K562 (cell line): ENCODE results near the gene CABP5. TPM values are rescaled to one million over a fixed set of nuclear protein-coding genes. Genes with fewer than 3 reads are reported as not detected.

ENCODE experiments used
- ATAC-seq: fragments of 200-7000 bp; cut with Tn5 transposase; 3 replicates; pipeline ENCODE4 v1.9.1; 2020; ENCODE audit warnings: moderate library complexity
- BruUV-seq: library from RNA; stranded (reverse); fragments of 400-500 nt; replicated peaks from 2 replicates; lab custom pipeline; 2021; lab: Mats Ljungman, UMichigan
- CTCF ChIA-PET: fragments of 300-600 bp; formaldehyde crosslinking; extraction: SDS; loops from one replicate; lab custom pipeline; 2021; ENCODE audit warnings: low intra/inter-chr PET ratio; lab: Yijun Ruan, JAX
- POLR2A ChIA-PET: fragments of 300-600, 350-650 bp; sonication (Branson Sonifier 250); formaldehyde crosslinking; extraction: SDS; loops from one replicate; lab custom pipeline; 2021; ENCODE audit warnings: antibody characterized with exemption, inconsistent platforms; lab: Yijun Ruan, JAX
- DNase-seq, 4 experiments: peaks; one replicate each; pipeline versions ENCODE4 v3.0.0 to v3.0.0-alpha.2; 2011 to 2018; ENCODE audit warnings: low spot score in 3 of 4, mixed read lengths in 3 of 4; ENCODE audit errors: extremely low read depth in 1 of 4
- FAIRE-seq: peaks from 2 replicates; lab custom pipeline; 2011; peaks lifted over from hg19 to GRCh38; lab: Jason Lieb, UNC
- H2AFZ ChIP-seq: 2 replicates; pipeline ENCODE4 v1.6.0; 2011; ENCODE audit warnings: low read depth, low read length, control low read depth, inconsistent platforms
- H3K27ac ChIP-seq: fragments of 200-600 bp; 3 replicates; pipeline ENCODE4 v1.8.0; 2011; ENCODE audit warnings: low read depth, mild to moderate bottlenecking, control low read depth, inconsistent platforms, low read length, moderate library complexity, mixed read lengths; ENCODE audit errors: extremely low read depth
- H3K27me3 ChIP-seq, 2 experiments: fragments of 300-600 bp in 1 of 2; 2 replicates in 1 of 2; 3 replicates in 1 of 2; pipeline versions ENCODE4 v1.6.0 to v1.8.0; 2011; ENCODE audit warnings: inconsistent platforms in 2 of 2, low read length in 2 of 2, mild to moderate bottlenecking in 1 of 2, mixed read lengths in 1 of 2, moderate library complexity in 1 of 2; ENCODE audit not compliant: control insufficient read depth in 2 of 2, insufficient read depth in 2 of 2
- H3K36me3 ChIP-seq: fragments of 300-600 bp; 3 replicates; pipeline ENCODE4 v1.8.0; 2011; ENCODE audit warnings: mild to moderate bottlenecking, low read length, inconsistent platforms; ENCODE audit not compliant: control insufficient read depth, insufficient read depth
- H3K4me1 ChIP-seq, 2 experiments: fragments of 200-600 bp in 1 of 2; replicated peaks in 1 of 2; 2 replicates in 1 of 2; 3 replicates in 1 of 2; pipeline versions ENCODE4 v1.5.1 to v1.8.0; 2011; ENCODE audit warnings: inconsistent platforms in 2 of 2, low read length in 2 of 2, mild to moderate bottlenecking in 1 of 2, mixed read lengths in 1 of 2, moderate library complexity in 1 of 2; ENCODE audit not compliant: control insufficient read depth in 2 of 2, insufficient read depth in 2 of 2
- H3K4me2 ChIP-seq: 2 replicates; pipeline ENCODE4 v1.6.1; 2011; ENCODE audit warnings: low read length, control low read depth, inconsistent platforms, mixed read lengths; ENCODE audit not compliant: insufficient read depth
- H3K4me3 ChIP-seq: fragments of 200-600 bp; sonication (generic), shearing (Covaris generic); 2 replicates; pipeline ENCODE4 v1.5.1; 2016; ENCODE audit warnings: control low read depth, inconsistent platforms
- H3K79me2 ChIP-seq: fragments of 200-600 bp; 3 replicates; pipeline ENCODE4 v1.8.0; 2011; ENCODE audit warnings: low read length, inconsistent platforms; ENCODE audit not compliant: control insufficient read depth, insufficient read depth
- H3K9ac ChIP-seq, 2 experiments: 2 replicates each; pipeline versions ENCODE4 v1.6.0 to v1.6.1; 2011; ENCODE audit warnings: low read depth in 2 of 2, low read length in 2 of 2, control low read depth in 1 of 2, inconsistent platforms in 1 of 2, mild to moderate bottlenecking in 1 of 2, mixed read lengths in 1 of 2; ENCODE audit not compliant: insufficient read depth in 1 of 2
- H3K9me1 ChIP-seq: one replicate; pipeline ENCODE4 v1.6.0; 2011; ENCODE audit warnings: inconsistent platforms, mild to moderate bottlenecking, low read length, moderate library complexity; ENCODE audit not compliant: control insufficient read depth, insufficient read depth
- H3K9me3 ChIP-seq: replicated peaks from 2 replicates; pipeline ENCODE4 v1.5.1; 2011; ENCODE audit warnings: low read depth, low read length, inconsistent platforms; ENCODE audit not compliant: control insufficient read depth, insufficient read depth
- H4K20me1 ChIP-seq: replicated peaks from 2 replicates; pipeline ENCODE4 v1.6.1; 2011; ENCODE audit warnings: low read length, inconsistent platforms, mixed read lengths; ENCODE audit not compliant: control insufficient read depth, insufficient read depth
- FUS ChIP-seq: fragments of 200-400 bp; formaldehyde crosslinking; optimal IDR thresholded peaks from 2 replicates; pipeline ENCODE3; 2017; ENCODE audit warnings: low read depth, low read length
- HLTF ChIP-seq: fragments of 450-650 bp; IDR thresholded peaks from 2 replicates; pipeline ENCODE4 v1.6.1; 2016
- HNRNPUL1 ChIP-seq: fragments of 200-400 bp; formaldehyde crosslinking; IDR thresholded peaks from 2 replicates; pipeline ENCODE4 v1.6.1; 2017; ENCODE audit warnings: low read length
- KAT7 ChIP-seq: sonication (generic); formaldehyde crosslinking; IDR thresholded peaks from 2 replicates; pipeline ENCODE4 v1.8.0; 2022; ENCODE audit warnings: missing genetic modification reagents, mild to moderate bottlenecking, borderline replicate concordance
- MYBL2 ChIP-seq, 2 experiments: fragments of 450-650 bp in 1 of 2; sonication (generic) in 1 of 2; formaldehyde crosslinking in 1 of 2; IDR thresholded peaks; 2 replicates each; pipeline versions ENCODE4 v1.6.1 to v1.8.1; 2017 to 2022; ENCODE audit warnings: borderline replicate concordance in 1 of 2, inconsistent platforms in 1 of 2, low read depth in 1 of 2, mild to moderate bottlenecking in 1 of 2, missing genetic modification reagents in 1 of 2, moderate library complexity in 1 of 2
- NCOA1 ChIP-seq: fragments of 450-650 bp; IDR thresholded peaks from 2 replicates; pipeline ENCODE4 v1.6.1; 2016; ENCODE audit warnings: low read depth
- NFE2 ChIP-seq: IDR thresholded peaks from 2 replicates; pipeline ENCODE4 v1.6.1; 2014; ENCODE audit warnings: antibody characterized with exemption, low read depth
- POLR2B ChIP-seq: fragments of 450-650 bp; IDR thresholded peaks from 2 replicates; pipeline ENCODE4 v1.6.1; 2018; ENCODE audit warnings: low read depth; ENCODE audit not compliant: partially characterized antibody
- RAD21 ChIP-seq, 2 experiments: fragments of 250-450 bp in 1 of 2; fragments of 450-650 bp in 1 of 2; sonication (Bioruptor Pico) in 1 of 2; formaldehyde crosslinking in 1 of 2; IDR thresholded peaks in 1 of 2; conservative IDR thresholded peaks in 1 of 2; 2 replicates each; pipeline versions ENCODE4 v1.4.0 to v1.8.0; 2020 to 2022; ENCODE audit warnings: mild to moderate bottlenecking in 2 of 2, moderate library complexity in 1 of 2
- SMC3 ChIP-seq: conservative IDR thresholded peaks from 2 replicates; pipeline ENCODE4 v1.6.1; 2011; ENCODE audit warnings: low read depth, low read length, improper control_type of control experiment; ENCODE audit not compliant: insufficient read depth
- SREBF1 ChIP-seq: fragments of 150-350 bp; IDR thresholded peaks from 2 replicates; pipeline ENCODE4 v1.6.1; 2014; ENCODE audit warnings: antibody characterized with exemption, low read depth, low read length, borderline replicate concordance
- STAG1 ChIP-seq: sonication (generic); formaldehyde crosslinking; IDR thresholded peaks from 2 replicates; pipeline ENCODE4 v1.5.0; 2020; ENCODE audit warnings: missing genetic modification reagents, borderline replicate concordance
- ZEB2 ChIP-seq: fragments of 450-650 bp; IDR thresholded peaks from 2 replicates; pipeline ENCODE4 v1.6.1; 2016
- ZNF274 ChIP-seq: IDR thresholded peaks from 2 replicates; pipeline ENCODE4 v1.6.1; 2011; ENCODE audit warnings: low read depth, mild to moderate bottlenecking, low read length, moderate library complexity, borderline replicate concordance
- ZNF584 ChIP-seq: fragments of 200-800 bp; sonication (Bioruptor generic); IDR thresholded peaks from 2 replicates; pipeline ENCODE4 v1.6.1; 2016; ENCODE audit warnings: low read depth, mild to moderate bottlenecking, missing genetic modification characterization, missing compliant biosample characterization
- WGBS: fragments of 100-300 bp; shearing (Covaris generic); methylation state at CpG from one replicate; pipeline ENCODE4 v1.1.6; 2016; ENCODE audit warnings: low coverage, mixed read lengths; ENCODE audit not compliant: insufficient coverage; ENCODE audit errors: missing lambda C conversion rate; 5-methylcytosine and 5-hydroxymethylcytosine counted together
- in situ Hi-C: fragments of 300-500 bp; cut with MboI; formaldehyde crosslinking; loops from 4 replicates; pipeline ENCODE4 v1.15.0; 2018; ENCODE audit warnings: inconsistent platforms, mixed read lengths
- intact Hi-C: fragments of 100-400 bp; cut with micrococcal nuclease; formaldehyde crosslinking; loops from 2 replicates; pipeline ENCODE4 v1.14.2; 2022
- polyA plus RNA-seq, 8 experiments: library from polyadenylated mRNA; depleted of rRNA in 4 of 8; stranded (reverse) in 5 of 8; unstranded in 3 of 8; fragments of >200 nt; fragmentation: Nextera tagmentation in 2 of 8; fragmentation: Illumina TruSeq in 1 of 8; extraction: Ambion mirVana in 2 of 8; extraction: Trizol in 1 of 8; gene quantifications; 2 replicates each; pipeline versions ENCODE4 v1.2.1 to v1.2.3, GENCODE V29; 2011 to 2014; ENCODE audit warnings: inconsistent platforms in 1 of 8, missing spikeins in 1 of 8
- total RNA-seq, 7 experiments: library from RNA; depleted of rRNA in 6 of 7; stranded (reverse); fragments of >200 nt in 6 of 7; fragmentation: Illumina TruSeq in 2 of 7; extraction: Trizol in 2 of 7; gene quantifications; 2 replicates each; pipeline versions ENCODE4 v1.2.1 to v1.2.3, GENCODE V29; 2011 to 2021; ENCODE audit warnings: low replicate concordance in 1 of 7
- TF ChIP-seq, protein P1 (sequence below), 3 experiments: fragments of 200-800 bp in 1 of 3; sonication (Bioruptor generic) in 1 of 3; sonication (generic) in 1 of 3; formaldehyde crosslinking in 1 of 3; IDR thresholded peaks; 2 replicates each; pipeline versions ENCODE4 v1.6.1 to v1.8.0; 2016 to 2022; ENCODE audit warnings: mild to moderate bottlenecking in 2 of 3, missing compliant biosample characterization in 2 of 3, missing genetic modification characterization in 2 of 3, missing genetic modification reagents in 1 of 3
- TF ChIP-seq, protein P2 (sequence below): fragments of 450-650 bp; conservative IDR thresholded peaks from 2 replicates; pipeline ENCODE4 v1.6.1; 2016; ENCODE audit warnings: missing genetic modification characterization, low read depth, mild to moderate bottlenecking, missing compliant biosample characterization, moderate library complexity
- TF ChIP-seq, protein P3 (sequence below): fragments of 200-400 bp; formaldehyde crosslinking; IDR thresholded peaks from 2 replicates; pipeline ENCODE4 v1.6.1; 2017; ENCODE audit warnings: mild to moderate bottlenecking, low read depth, low read length, moderate library complexity

The CABP5 gene
- total and polyA plus RNA-seq, 9 of the 15 experiments (the other 6 are each of a cell fraction or from before 2014, with no cell fraction given) = not detected

DNA sequence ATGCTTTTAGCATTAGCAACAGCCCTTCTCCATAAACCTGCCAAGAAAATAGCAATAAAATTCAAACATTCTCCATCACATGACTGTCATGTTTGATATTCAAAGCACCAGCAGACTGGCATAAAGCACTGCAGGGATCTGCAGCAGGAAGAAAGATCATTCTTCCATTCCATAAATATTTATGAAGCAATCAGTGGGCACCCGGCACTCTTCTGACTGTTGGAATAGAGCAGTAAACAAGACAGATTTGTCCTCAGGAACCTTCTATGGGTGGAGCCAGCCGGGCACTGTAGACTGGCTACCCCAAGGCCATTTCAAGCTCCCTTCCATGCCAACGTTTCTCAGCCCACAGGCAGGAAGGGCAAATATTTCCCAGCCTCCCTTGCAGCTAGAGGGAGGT lies 41.2 kb upstream of the CABP5 start:
- POLR2A ChIA-PET = interaction anchor here (1.3 kb wide), 1 partner anchor 9 kb away, joined by 4 read pairs; no protein-coding TSS in a partner anchor
- CTCF ChIA-PET = interaction anchor here (1.3 kb wide), 1 partner anchor 122 kb away, joined by 4 read pairs; no protein-coding TSS in a partner anchor
- H3K27ac ChIP-seq = no peak overlapping the region
- TF ChIP-seq HNRNPUL1 = no peak
- TF ChIP-seq MYBL2 (IDR thresholded peaks at IDR 0.05; ENCODE audit: low read depth) = no peak
- no peak for TF ChIP-seq MYBL2 (CRISPR knock-in tag; IDR thresholded peaks at IDR 0.05; ENCODE audit: borderline replicate concordance)
- TF ChIP-seq, protein P1, sequence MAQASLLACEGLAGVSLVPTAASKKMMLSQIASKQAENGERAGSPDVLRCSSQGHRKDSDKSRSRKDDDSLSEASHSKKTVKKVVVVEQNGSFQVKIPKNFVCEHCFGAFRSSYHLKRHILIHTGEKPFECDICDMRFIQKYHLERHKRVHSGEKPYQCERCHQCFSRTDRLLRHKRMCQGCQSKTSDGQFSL (CRISPR knock-in tag; IDR thresholded peaks at IDR 0.05) = no peak
- TF ChIP-seq, protein P1 (tag; IDR thresholded peaks at IDR 0.05) = no peak
- TF ChIP-seq, protein P2, sequence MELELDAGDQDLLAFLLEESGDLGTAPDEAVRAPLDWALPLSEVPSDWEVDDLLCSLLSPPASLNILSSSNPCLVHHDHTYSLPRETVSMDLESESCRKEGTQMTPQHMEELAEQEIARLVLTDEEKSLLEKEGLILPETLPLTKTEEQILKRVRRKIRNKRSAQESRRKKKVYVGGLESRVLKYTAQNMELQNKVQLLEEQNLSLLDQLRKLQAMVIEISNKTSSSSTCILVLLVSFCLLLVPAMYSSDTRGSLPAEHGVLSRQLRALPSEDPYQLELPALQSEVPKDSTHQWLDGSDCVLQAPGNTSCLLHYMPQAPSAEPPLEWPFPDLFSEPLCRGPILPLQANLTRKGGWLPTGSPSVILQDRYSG (tag) = no peak
- TF ChIP-seq STAG1 = no peak
- no peak for TF ChIP-seq ZNF584 (CRISPR knock-in tag)
- TF ChIP-seq HLTF = no peak
- TF ChIP-seq, protein P3, sequence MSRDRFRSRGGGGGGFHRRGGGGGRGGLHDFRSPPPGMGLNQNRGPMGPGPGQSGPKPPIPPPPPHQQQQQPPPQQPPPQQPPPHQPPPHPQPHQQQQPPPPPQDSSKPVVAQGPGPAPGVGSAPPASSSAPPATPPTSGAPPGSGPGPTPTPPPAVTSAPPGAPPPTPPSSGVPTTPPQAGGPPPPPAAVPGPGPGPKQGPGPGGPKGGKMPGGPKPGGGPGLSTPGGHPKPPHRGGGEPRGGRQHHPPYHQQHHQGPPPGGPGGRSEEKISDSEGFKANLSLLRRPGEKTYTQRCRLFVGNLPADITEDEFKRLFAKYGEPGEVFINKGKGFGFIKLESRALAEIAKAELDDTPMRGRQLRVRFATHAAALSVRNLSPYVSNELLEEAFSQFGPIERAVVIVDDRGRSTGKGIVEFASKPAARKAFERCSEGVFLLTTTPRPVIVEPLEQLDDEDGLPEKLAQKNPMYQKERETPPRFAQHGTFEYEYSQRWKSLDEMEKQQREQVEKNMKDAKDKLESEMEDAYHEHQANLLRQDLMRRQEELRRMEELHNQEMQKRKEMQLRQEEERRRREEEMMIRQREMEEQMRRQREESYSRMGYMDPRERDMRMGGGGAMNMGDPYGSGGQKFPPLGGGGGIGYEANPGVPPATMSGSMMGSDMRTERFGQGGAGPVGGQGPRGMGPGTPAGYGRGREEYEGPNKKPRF = no peak
- no peak for TF ChIP-seq ZNF274
- TF ChIP-seq NCOA1 = no peak
- no peak for TF ChIP-seq RAD21 (CRISPR knock-in tag; conservative IDR thresholded peaks at IDR 0.05 in 1 of 2, IDR thresholded peaks at IDR 0.05 in 1 of 2)
- no peak for TF ChIP-seq POLR2B
- no peak for TF ChIP-seq FUS
- no peak for TF ChIP-seq SMC3
- TF ChIP-seq SREBF1 = no peak
- TF ChIP-seq NFE2 = no peak
- no peak for TF ChIP-seq ZEB2
- TF ChIP-seq KAT7 (CRISPR knock-in tag) = no peak

More for the DNA sequence above, 41.2 kb upstream of the CABP5 start:
- Histone ChIP-seq H2AFZ (no peak overlapping the region), H3K4me1 (no peaks in the 10 kb centered on the region; a peak in 1 of 5 replicates), H3K36me3 (no peaks in the 10 kb centered on the region), H3K4me3 (no peak overlapping the region), H3K9ac (no peak overlapping the region), H3K9me1 (no peaks in the 10 kb centered on the region), H3K79me2 (no peaks in the 10 kb centered on the region), H4K20me1 (no peaks in the 10 kb centered on the region), H3K9me3 (no peaks in the 10 kb centered on the region), H3K4me2 (no peak overlapping the region), H3K27me3 (peaks cover 9 to 26% of the 10 kb centered on the region in 2 experiments; a peak in 4 of 5 replicates)
- WGBS = 0% methylated on average over 3 of the region's 3 CpGs
- intact Hi-C loops = no loop called here
- no peak for DNase-seq
- ATAC-seq = no peak
- in situ Hi-C loops = no loop called here
- no peak for FAIRE-seq
- no TSS peak for BruUV-seq
